Measurements from ENCODE around the gene ERCC6L2. TPM values are rescaled to one million over a fixed set of nuclear protein-coding genes. Genes with fewer than 3 reads are reported as not detected.

ERCC6L2 gene
- polyA plus RNA-seq, 4 donors: 38.3 to 55.5 (median 46.1) TPM

DNA sequence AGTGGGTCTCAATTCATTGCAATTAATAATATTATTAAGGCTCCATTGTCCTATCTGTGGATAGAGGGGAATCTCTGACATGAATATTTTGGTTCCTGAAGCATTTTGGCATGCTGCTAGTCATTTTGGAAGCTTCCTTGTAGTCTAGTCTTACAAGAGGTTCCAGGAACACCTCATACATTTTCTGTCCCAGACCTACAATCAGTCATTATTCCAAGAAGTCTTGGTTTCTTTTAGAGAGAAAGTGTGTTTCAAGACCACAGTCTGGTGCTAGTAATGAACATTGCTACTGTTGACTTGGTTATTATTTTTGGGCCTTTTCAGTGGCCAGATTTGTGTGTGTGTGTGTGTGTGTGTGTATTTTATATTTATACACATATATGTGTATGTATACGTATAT is 98.9 kb downstream of the ERCC6L2 start:
- DNase-seq (ENCODE audit: low read depth in 4 of 4, low spot score in 3 of 4): no peak

DNA sequence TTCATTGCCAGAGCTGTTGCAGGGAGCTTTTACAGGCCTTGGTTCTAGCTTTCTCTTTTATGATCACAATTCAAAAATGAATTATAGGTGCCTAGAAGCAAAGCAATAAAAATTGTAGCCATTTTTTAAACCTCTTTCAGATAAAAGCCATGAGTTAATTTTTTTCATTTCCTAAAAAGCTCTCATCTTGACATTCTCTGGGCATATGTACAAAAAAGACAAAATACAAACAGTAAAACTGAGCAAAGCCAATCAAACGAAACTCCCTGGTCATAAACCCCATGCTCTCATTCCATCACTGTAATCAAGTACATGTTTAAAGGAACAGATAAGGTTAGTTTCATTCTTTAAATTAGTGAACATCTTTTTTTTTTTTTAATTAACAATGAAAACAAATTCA is 101.9 kb downstream of the ERCC6L2 start:
- DNase-seq (ENCODE audit: low read depth in 4 of 4, low spot score in 3 of 4): peak in 2 of 4 donors; percentile 20 to 33

DNA sequence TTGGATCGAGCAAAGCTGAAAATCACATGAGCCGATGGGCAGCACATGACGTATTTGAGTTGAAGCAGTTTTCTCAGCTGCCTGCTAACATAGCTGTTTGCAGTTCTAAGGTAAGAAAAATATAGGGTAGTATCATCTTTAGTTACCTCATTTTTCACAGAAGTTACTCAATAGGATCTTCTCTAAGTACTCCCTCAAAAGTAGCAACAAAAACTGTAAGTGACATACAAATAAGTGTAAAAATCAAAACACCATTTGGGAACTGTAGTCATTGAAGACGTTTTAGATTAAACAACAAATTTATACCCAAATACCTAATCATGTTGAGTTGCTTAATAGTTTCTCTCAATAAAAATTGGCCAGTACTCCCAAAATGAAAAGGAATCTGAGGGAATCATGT is 102.6 kb downstream of the ERCC6L2 start:
- no peak for DNase-seq (ENCODE audit: low read depth in 4 of 4, low spot score in 3 of 4)

DNA sequence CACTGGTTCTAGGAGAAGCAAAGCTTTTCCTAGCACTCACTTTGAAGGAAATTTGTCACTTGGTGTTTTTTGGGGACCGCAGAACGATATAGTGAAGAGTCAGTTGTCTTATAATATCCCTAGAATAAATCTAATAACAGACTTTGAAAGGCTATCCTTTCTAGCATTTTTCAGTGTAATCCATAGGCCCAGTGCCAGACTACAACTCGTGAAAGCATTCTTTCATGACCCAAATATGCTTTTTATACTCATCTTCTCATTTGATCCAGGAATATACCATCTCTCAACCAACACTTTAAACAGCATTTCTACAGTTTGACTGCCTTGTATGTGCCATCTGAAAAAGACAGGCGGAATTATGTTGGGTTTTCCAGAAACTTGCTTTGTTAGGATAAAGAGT is 104.0 kb downstream of the ERCC6L2 start:
- no peak for DNase-seq (ENCODE audit: low read depth in 4 of 4, low spot score in 3 of 4)

DNA sequence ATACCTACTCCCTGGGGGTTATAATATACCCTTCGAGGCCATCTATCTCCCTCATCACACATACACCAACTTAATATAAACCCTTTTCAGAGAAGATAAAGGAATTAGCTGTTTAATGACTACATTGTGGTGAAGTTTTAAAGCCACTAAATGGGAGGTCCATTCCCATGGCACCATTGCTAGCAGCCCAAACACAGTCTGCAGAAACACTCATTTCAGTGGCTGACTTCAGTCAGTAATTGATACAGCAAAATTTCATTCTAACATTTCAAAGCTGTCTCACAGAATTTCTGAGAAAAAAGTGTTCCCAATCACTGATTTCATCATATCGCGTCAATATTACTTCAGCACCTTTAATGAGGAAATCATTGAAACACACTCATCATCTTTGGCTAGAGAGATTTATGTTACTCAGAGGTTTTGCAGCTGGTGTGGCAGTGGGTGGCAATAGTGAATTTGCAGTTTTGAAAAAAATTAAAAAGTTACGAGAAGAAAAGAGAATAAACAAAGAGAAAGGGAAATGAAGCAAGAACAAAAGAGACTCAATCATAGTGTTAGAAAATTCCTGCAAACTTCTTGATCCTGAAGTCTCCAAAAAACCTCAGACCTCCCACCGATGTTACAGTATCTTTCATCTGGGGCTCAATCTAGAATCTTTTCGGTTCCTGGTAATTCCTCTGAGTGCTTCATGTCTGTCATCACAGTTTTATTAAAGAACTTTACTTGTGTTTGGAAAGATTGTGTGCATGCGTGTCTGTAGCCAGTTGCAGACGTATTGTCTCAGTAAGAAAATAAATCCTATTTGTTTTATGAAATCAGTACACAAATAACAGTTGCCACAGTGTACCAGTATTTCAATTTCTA is 105.0 kb downstream of the ERCC6L2 start:
- DNase-seq (ENCODE audit: low read depth in 4 of 4, low spot score in 3 of 4): no peak

DNA sequence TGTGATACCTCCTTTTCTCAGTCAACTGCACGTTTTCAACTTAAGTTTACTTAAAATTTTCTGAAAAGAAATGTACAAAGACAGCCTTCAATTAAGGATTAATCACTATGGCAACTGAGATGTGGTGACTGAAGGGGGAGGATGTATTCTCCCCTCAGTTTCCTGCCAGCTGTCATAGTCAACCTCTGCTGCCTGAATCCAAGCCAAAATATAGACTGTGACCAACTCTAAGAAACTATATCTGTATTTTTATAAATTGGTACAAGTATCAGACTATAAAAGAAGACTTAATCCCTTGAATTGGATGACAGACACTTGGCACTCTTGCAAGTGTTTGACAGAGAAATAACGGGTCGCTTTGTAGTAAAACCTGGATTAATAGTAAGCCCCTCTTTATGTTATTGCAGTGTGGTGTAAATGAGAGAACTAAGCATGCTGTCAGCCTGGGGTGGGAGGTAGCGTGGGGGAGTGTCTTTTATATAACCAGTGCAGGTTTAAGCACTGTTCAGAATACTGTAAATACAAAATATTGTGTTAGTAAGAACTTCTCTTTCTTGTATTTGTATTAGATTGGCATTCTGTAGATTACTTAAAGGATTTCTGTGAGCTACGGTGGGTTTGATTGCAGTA is 106.4 kb downstream of the ERCC6L2 start:
- no peak for DNase-seq (ENCODE audit: low read depth in 4 of 4, low spot score in 3 of 4)

DNA sequence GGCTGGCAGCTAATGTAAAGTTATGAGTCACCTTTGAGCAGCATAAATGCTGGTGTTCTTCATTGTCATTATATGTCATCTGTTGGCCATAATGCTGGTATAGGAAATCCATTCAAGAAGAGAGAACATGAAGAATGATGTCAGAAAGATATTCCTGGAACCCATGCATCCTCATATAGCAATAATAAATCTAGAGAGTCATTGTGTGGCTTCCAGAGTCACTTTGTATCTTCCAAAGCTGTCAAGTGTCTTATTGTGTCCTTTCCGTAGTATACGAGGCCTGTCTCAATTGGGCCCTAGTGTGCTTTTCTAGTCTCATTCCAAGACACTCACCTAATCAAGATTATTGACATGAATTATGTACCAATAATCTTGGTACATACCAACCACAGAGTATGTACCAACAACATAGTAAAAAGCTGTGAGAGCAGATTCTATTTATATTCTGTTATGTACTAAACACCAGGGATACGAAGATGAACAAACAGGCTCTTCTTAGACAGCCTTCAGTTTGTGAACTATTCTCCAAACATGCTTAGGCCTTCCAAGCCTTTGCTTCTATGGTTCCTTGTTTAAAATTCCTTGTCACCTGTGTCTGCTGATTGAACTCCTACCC is 110.1 kb downstream of the ERCC6L2 start:
- no peak for DNase-seq (ENCODE audit: low read depth in 4 of 4, low spot score in 3 of 4)

DNA sequence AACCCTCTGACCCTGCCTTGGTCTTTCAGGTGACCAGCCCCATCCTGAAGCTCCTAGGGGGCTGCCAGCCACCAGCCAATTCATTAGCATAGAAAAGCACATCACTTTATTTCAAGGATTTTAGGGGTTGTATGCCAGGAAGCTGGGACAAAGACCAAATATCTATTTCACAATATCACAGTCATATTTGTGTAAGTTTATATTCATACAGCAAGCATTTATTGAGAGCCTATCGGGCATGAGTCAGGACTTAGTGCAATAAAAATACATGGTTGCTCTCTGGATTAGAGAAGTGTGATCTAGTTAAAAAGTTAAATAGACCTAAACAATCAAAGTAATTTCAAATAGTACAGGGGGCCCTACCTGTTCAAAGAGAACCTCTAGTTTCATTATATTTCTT is 113.8 kb downstream of the ERCC6L2 start:
- DNase-seq (ENCODE audit: low read depth in 4 of 4, low spot score in 3 of 4): no peak

DNA sequence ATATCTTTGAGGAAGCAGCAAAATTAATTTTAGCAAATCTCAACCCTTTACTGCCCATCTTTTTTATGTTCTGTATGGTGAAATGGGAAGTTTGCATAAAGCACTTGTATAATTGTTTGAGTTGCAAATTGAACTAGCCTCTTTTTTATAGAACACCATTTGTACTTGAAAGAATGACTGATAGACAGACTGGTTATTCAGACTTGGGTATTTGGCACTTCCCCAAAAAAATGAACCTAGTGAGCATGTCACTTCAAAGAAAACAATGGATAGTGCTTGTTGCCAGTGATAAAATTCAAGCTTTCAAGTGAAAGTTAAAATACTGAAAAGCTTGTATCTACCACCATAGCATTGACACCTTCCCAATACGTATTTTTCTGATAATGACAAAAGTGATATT is 115.8 kb downstream of the ERCC6L2 start:
- DNase-seq (ENCODE audit: low read depth in 4 of 4, low spot score in 3 of 4): no peak

DNA sequence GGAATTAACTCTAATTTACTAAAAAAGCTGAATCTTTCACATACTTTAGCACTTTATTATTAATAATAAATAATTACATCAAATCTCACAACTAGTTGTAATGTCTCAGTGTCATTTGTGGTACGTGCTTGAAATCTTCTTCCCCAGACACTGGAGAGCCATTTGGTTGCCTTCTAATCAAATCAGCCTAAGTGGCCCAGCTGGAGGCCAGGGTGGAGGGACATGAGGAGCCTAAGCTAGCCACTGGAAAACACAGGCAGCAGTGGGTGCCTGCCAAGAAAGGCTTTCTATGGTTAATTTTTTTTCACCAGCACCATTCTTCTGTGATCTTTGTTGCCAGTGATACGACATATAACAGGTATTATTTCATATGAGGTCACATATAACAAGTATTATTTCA is 117.0 kb downstream of the ERCC6L2 start:
- DNase-seq (ENCODE audit: low read depth in 4 of 4, low spot score in 3 of 4): no peak

DNA sequence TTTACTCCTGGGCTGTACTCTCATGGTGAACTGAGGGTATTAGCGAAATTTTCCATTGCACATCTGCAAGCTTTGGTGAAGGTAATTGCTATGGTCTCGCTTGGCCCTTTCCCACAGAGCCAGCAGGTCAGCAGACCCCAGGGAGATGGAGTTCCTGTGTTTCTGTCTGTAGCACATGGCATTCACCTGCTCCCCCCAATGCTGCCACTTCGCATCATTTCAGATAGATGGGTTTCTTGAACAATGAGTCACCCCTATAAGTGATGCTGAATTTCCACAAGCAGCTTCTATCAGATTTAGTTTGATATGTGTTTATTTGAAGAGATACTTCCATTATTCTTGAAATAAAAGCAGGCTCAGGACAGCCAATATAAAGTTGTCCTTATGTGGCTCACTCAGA is 117.8 kb downstream of the ERCC6L2 start:
- DNase-seq (ENCODE audit: low read depth in 4 of 4, low spot score in 3 of 4): no peak

DNA sequence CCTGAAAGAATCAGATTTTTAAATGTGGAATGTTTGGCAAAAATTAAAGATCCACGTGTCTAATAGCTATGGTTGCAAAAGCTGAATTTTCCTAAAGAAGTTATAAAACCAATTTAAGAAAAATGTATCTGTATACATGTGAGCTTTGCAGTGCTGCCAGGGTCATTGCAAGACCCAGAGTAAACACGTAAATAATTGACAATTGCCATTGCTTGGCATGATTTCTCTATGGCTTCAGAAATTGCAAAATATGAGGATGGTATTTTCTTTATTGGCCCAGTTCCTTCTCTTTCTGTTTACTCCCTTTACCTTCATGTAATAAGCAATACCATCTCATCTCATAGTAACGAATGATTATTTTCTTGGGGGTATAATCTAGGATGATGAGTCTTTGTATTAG is 123.9 kb downstream of the ERCC6L2 start:
- DNase-seq (ENCODE audit: low read depth in 4 of 4, low spot score in 3 of 4): no peak

DNA sequence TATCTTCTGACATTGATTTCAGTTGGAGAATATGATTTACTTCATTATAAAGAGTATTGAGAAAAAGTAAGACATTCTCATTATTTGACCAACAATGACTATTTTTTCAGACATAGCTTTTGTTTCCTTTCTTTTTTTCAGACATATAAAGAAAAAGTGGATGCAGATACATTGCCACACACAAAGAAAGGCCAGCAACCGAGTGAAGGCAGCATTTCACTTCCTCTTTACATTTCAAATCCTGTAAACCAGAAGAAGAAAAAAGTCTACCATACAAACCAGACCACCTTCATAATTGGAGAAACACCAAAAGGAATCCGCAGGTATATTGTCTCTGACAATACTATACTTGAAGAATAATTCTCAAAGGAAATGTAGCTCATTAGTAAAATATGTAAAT is 128.9 kb downstream of the ERCC6L2 start:
- no peak for DNase-seq (ENCODE audit: low read depth in 4 of 4, low spot score in 3 of 4)

DNA sequence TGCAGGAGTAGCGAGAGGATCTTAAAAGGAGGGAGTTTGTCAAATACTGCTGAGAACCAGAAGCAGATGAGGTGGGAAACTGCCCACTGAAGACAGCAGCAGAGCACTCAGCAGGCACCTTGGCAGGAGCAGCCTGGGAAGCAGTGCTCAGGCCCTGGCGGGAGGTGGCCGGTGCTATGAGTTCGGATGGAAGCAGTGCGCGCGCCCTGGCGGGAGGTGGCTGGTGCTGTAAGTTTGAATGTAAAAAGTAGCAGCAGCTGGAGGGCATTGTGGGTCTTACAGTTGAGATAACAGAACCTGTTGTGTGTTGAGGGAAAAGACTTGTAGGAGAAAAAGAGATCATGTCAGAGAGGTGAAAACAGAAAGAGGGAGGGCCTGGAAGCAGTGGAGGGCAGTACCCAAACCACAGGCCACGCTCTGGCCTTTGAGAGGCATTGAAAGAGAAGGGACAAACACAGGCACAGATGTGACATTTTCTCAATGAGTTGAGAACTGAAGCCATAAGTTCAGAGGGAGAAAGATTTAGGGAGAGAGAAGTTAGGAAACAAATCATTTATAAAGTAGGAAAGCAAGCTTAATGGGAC is 130.9 kb downstream of the ERCC6L2 start:
- DNase-seq (ENCODE audit: low read depth in 4 of 4, low spot score in 3 of 4): no peak

DNA sequence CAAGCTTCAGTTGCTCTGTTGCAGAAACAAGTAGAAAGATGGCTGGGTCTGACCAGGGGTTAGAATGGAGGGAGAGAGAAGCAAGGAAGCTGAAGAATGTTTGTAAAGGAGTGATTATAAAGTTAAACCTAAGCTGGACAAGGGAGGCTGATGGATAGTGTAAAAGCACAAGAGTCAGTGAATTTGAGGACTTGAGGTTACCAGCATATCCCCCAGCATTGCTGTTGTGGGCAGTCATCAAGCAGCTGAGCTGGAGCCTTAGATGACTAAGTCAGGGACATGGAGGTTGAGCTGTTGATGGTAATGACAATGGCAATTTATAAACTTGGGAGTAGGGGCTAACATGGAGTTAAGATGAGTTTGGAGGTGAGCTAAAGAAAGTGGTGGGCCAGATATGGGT is 131.5 kb downstream of the ERCC6L2 start:
- DNase-seq (ENCODE audit: low read depth in 4 of 4, low spot score in 3 of 4): no peak

DNA sequence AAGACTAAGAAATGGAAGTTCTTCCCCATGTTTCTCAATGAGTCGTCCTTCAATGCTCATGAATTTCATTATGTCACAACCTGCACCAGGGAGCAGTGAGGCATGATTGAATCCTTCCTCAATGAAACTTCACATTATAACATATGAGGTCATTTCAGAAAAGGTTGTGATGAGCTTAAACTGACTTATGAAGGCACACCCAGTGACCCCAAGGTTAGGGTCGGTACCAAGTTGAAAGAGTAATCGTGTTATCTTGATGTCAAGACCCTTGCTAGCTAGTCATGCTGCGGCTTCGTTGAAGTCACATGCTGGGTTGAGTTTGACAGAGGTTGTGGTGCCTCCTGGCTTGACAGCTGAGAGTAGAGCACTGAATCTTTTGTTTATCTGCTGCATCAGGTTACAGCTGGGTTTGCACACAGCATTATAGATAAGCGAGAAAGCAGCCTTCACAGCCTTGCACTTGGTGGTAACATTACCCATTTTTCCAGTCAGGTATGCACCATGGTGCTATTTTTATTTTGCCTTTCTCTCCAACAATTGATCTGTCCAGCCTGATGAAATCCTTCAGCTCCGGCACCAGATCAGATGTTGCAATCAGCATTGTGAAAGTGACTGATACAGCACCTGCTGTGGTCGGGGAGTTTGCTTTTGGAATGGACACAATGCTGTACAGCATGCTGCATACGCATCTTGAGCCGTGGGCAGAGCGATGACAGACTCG is 133.2 kb downstream of the ERCC6L2 start:
- no peak for DNase-seq (ENCODE audit: low read depth in 4 of 4, low spot score in 3 of 4)

DNA sequence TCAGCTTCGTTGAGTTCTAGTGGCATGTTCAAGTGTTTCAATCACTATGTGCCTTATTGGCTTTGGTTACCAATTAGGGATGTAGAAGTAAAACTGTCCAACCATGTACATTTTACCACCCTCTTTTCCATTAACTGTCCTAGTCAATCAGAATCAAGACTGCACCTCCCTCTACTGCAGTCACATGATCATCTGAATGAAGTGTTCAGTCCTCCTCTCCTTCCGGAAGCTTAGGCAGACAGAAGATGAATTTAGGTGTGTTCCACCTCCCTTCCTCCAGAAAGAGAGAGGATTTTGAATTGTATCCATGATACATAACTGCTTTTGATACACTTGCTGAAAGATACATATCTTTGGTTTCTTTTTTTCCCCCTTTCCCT is 133.7 kb downstream of the ERCC6L2 start:
- no peak for DNase-seq (ENCODE audit: low read depth in 4 of 4, low spot score in 3 of 4)

DNA sequence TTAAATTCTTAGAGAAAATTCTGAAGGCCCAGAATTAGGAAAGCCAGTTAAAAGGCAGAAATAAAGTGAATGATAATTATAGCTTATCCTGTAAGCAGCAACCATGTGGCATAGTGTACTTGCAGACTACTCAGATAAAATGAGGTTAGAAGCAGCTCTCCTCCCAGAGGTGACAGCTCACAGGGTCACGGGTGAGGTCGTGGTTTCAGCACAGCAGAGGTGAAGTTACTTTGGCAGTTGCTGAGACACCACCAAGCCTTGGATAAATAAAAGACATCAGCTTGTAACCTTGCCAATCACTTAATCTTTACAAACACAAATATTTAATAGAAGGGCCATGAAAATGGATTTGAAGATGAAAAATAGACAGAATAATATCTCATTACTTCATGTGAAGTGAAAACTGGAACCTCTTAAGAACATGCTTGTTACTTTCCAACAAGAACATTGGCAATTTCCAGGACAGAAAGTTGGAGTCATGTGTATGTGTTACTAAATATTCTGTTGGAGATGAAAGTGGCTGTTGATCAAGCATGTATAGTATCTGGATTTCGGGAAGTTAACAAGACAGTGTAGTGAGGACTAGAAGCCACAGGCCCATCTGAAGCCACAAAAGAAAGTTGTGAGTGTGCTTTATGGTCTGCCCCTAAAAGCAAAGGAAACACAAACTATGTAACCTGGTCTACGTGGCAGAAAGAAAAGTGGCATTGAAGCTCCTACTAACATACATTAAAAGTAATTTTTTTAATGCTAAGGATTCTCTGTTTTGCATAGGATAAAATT is 134.4 kb downstream of the ERCC6L2 start:
- DNase-seq (ENCODE audit: low read depth in 4 of 4, low spot score in 3 of 4): no peak

DNA sequence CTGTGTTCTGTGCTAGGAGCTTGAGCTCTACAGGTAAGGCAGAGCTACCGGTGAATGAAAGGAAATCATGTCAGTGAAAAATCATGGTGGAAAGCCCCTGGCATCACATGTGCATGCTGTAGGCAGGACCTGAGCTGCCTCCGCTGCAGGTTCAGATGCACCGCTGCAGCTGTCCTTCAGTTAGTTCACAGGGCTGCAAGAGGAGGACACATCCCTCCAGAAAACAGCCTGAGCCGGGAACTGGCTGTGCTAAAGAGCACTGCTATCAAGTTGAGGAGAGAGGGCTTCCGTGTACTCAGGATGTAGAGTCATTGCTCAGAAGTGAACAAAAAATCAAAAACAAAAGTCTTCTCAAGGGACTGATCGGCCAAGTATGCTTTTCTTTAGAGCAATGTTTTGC is 138.6 kb downstream of the ERCC6L2 start:
- DNase-seq (ENCODE audit: low read depth in 4 of 4, low spot score in 3 of 4): no peak

Data from left renal pelvis (tissue), 4 donors.